22Rv1 (cell line): Measurements from ENCODE around the gene CCDC188.

Experiments
- ZFX ChIP-seq: fragments of 450-650 bp; IDR thresholded peaks from 2 replicates; pipeline ENCODE4 v1.6.1; 2017; ENCODE audit warnings: antibody characterized with exemption, borderline replicate concordance
- TF ChIP-seq, protein P1 (sequence below): fragments of 450-650 bp; IDR thresholded peaks from 2 replicates; pipeline ENCODE4 v1.5.1; 2017; ENCODE audit warnings: mild to moderate bottlenecking

- TF ChIP-seq, protein P1, sequence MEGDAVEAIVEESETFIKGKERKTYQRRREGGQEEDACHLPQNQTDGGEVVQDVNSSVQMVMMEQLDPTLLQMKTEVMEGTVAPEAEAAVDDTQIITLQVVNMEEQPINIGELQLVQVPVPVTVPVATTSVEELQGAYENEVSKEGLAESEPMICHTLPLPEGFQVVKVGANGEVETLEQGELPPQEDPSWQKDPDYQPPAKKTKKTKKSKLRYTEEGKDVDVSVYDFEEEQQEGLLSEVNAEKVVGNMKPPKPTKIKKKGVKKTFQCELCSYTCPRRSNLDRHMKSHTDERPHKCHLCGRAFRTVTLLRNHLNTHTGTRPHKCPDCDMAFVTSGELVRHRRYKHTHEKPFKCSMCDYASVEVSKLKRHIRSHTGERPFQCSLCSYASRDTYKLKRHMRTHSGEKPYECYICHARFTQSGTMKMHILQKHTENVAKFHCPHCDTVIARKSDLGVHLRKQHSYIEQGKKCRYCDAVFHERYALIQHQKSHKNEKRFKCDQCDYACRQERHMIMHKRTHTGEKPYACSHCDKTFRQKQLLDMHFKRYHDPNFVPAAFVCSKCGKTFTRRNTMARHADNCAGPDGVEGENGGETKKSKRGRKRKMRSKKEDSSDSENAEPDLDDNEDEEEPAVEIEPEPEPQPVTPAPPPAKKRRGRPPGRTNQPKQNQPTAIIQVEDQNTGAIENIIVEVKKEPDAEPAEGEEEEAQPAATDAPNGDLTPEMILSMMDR = no peak
- TF ChIP-seq ZFX = no peak
Measured at GRCh38 chr22:20181884-20182236, 31.0 kb upstream of the CCDC188 start.
